Stomach (tissue), 4 donors: ENCODE data around the gene ACSL4.

Experiments used
- EP300 ChIP-seq: sonication (generic); formaldehyde crosslinking; IDR thresholded peaks from one replicate; pipeline ENCODE4 v1.6.1; 2017; ENCODE audit warnings: antibody characterized with exemption
- POLR2A ChIP-seq, 4 donors: fragments of 450-650 bp; IDR thresholded peaks; one replicate each; pipeline ENCODE4 v1.6.1; 2016; ENCODE audit warnings: antibody characterized with exemption in 4 of 4, control low read depth in 2 of 4, mild to moderate bottlenecking in 1 of 4, moderate library complexity in 1 of 4
- TF ChIP-seq, protein P1 (sequence below), 7 experiments: fragments of 450-650 bp in 4 of 7; fragments of 200-600 bp in 3 of 7; sonication (generic) in 3 of 7; IDR thresholded peaks; one replicate each; pipeline ENCODE4 v1.5.1; 2016 to 2019; ENCODE audit warnings: antibody characterized with exemption in 7 of 7, control low read depth in 2 of 7, mild to moderate bottlenecking in 1 of 7

- TF ChIP-seq EP300 (no peak), POLR2A (IDR thresholded peaks at IDR 0.05) (no peak)
- TF ChIP-seq, protein P1, sequence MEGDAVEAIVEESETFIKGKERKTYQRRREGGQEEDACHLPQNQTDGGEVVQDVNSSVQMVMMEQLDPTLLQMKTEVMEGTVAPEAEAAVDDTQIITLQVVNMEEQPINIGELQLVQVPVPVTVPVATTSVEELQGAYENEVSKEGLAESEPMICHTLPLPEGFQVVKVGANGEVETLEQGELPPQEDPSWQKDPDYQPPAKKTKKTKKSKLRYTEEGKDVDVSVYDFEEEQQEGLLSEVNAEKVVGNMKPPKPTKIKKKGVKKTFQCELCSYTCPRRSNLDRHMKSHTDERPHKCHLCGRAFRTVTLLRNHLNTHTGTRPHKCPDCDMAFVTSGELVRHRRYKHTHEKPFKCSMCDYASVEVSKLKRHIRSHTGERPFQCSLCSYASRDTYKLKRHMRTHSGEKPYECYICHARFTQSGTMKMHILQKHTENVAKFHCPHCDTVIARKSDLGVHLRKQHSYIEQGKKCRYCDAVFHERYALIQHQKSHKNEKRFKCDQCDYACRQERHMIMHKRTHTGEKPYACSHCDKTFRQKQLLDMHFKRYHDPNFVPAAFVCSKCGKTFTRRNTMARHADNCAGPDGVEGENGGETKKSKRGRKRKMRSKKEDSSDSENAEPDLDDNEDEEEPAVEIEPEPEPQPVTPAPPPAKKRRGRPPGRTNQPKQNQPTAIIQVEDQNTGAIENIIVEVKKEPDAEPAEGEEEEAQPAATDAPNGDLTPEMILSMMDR (IDR thresholded peaks at IDR 0.05): no peak
Measured at GRCh38 chrX:109776986-109777385, 43.9 kb upstream of the ACSL4 start.
